BJ (cell line): ENCODE results near the gene PARVG. TPM values are rescaled to one million over a fixed set of nuclear protein-coding genes. Genes with fewer than 3 reads are reported as not detected.
"Not testable (repeated sequence)": the region's sequence is repeated elsewhere in the genome, so short reads cannot be mapped to it uniquely, and the experiment has no call there.

Experiments used
- CTCF ChIA-PET: fragments of 350-600 bp; formaldehyde crosslinking; extraction: SDS; loops from one replicate; lab custom pipeline; 2021; ENCODE audit warnings: antibody characterized with exemption, inconsistent platforms; lab: Yijun Ruan, JAX
- POLR2A ChIA-PET: fragments of 300-600 bp; sonication (Branson Sonifier 250); formaldehyde crosslinking; extraction: SDS; loops from one replicate; lab custom pipeline; 2021; ENCODE audit warnings: antibody characterized with exemption; lab: Charles Lee
- DNase-seq: peaks from one replicate; pipeline ENCODE4 v3.0.0-alpha.2; 2011; ENCODE audit warnings: low read depth
- H3K27me3 ChIP-seq: 2 replicates; pipeline ENCODE4 v1.6.0; 2011; ENCODE audit warnings: low read length; ENCODE audit not compliant: control insufficient read depth, insufficient read depth
- H3K36me3 ChIP-seq: 2 replicates; pipeline ENCODE4 v1.5.1; 2011; ENCODE audit warnings: low read length; ENCODE audit not compliant: control insufficient read depth, insufficient read depth
- H3K4me3 ChIP-seq: 2 replicates; pipeline ENCODE4 v1.5.1; 2011; ENCODE audit warnings: low read depth, mild to moderate bottlenecking, control low read depth, low read length
- polyA plus RNA-seq: library from polyadenylated mRNA; depleted of rRNA; stranded (reverse); fragments of >200 nt; gene quantifications from 2 replicates; pipeline ENCODE4 v1.2.3, GENCODE V29; 2011
- TF ChIP-seq, protein P1 (sequence below): IDR thresholded peaks from 2 replicates; pipeline ENCODE4 v1.5.1; 2011; ENCODE audit warnings: low read depth, mild to moderate bottlenecking, control low read depth, inconsistent platforms, low read length, moderate library complexity; ENCODE audit not compliant: insufficient read depth

Gene PARVG
- polyA plus RNA-seq, 1 experiment: not detected

DNA sequence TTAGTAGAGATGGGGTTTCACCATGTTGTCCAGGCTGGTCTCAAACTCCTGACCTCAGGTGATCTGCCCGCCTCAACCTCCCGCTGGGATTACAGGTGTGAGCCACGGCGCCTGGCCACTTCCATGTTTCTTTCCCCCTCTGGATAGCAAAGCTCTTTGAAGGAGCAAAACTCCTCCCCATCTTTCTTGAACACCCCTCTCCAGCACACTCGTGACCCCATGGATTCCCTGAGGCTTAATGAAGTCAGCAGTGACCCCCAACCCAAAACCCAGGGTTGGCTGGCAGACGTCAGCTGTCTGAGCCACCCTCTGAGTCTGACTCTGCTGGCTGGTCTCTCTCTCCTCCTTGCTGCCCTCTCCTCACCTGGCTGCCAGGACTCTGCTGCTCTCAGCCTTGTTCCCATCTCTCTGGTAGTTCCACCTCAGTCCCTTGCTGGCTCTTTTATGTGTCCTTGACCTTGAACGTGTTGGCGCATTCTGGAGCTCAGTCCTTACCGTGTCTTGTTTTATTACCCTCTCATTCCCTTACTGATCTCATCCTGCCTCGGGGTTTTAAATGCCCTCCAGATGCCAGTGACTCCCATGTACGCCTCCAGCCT is 44.5 kb downstream of the PARVG start:
- 0 out of 2 replicates have a peak, but pooled peaks cover 1% of the 10 kb centered on the region for H3K27me3 ChIP-seq
- CTCF ChIA-PET: no interaction called here
- POLR2A ChIA-PET: no interaction called here
- DNase-seq: no peak
- no peak overlapping the region for H3K4me3 ChIP-seq
- TF ChIP-seq, protein P1, sequence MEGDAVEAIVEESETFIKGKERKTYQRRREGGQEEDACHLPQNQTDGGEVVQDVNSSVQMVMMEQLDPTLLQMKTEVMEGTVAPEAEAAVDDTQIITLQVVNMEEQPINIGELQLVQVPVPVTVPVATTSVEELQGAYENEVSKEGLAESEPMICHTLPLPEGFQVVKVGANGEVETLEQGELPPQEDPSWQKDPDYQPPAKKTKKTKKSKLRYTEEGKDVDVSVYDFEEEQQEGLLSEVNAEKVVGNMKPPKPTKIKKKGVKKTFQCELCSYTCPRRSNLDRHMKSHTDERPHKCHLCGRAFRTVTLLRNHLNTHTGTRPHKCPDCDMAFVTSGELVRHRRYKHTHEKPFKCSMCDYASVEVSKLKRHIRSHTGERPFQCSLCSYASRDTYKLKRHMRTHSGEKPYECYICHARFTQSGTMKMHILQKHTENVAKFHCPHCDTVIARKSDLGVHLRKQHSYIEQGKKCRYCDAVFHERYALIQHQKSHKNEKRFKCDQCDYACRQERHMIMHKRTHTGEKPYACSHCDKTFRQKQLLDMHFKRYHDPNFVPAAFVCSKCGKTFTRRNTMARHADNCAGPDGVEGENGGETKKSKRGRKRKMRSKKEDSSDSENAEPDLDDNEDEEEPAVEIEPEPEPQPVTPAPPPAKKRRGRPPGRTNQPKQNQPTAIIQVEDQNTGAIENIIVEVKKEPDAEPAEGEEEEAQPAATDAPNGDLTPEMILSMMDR: no peak
- H3K36me3 ChIP-seq: no peaks in the 10 kb centered on the region

DNA sequence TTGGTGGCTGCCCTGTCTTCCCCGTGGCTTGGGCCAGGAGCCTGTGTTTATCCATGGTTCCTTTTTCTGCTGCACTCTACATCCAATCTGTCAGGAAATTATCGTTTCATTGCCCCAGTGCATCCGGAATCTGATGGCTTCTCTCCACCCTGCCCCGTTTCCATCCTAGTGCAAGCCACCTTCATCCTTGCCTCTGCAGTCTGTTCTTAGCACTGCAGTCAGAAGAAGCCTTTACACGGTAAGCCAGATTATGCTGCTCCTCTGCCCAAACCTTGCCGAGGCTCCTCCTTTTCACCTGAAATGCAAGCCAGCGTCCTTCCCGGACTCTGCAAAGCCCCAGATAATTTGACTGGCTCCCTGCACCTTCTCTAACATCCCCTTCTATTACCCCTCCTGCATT is 45.1 kb downstream of the PARVG start:
- no peaks in the 10 kb centered on the region for H3K36me3 ChIP-seq
- H3K4me3 ChIP-seq: no peak overlapping the region
- H3K27me3 ChIP-seq: 0 out of 2 replicates have a peak, but pooled peaks cover 1% of the 10 kb centered on the region
- DNase-seq: no peak
- POLR2A ChIA-PET: no interaction called here
- CTCF ChIA-PET: no interaction called here
- TF ChIP-seq, protein P1: no peak

DNA sequence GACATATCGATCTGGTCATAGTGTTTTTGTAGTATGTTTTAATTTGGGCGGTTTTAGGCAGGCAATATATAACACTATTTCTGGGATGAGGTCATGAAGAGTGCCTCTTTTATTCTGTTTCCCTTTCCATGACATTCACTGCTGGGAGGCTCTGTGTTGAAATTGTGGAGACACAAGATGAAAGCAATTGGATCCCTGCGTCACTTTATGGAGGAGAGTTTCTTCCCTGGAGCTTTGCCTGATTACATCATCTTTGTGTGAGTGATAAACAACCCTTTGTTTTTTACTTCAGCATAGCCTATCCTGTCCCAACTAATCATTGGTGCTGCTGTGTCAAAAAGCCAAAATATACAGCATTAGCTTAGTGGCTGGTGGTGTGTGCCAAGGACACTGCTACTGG is 48.6 kb downstream of the PARVG start:
- DNase-seq: no peak
- Histone ChIP-seq H3K4me3 (no peak overlapping the region), H3K36me3 (no peaks in the 10 kb centered on the region), H3K27me3 (0 out of 2 replicates have a peak, but pooled peaks cover 1% of the 10 kb centered on the region)
- ChIA-PET POLR2A (no interaction called here), CTCF (no interaction called here)
- TF ChIP-seq, protein P1: no peak

DNA sequence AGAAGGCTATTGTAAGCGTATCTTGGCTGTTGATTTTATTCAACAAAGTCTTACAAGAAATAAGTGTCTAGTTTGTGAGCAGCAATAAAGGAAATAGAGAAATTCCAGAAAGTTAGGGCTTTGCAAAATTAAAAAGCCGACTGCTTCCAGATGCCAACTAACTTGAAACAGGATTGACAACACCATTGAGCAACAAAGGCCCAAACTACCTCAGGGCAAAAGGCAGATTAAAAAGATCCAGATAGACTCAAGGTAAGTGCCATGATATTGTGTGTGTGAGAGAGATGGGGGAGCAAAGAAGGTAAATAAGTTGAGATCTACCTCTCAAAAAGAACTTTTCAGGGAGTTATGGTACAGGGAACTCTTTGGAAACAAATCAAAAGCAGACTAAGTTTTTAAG is 49.1 kb downstream of the PARVG start:
- POLR2A ChIA-PET: no interaction called here
- CTCF ChIA-PET: interaction anchor here (0.7 kb wide), 1 partner anchor 9 kb away, joined by 3 read pairs; no protein-coding TSS in a partner anchor
- TF ChIP-seq, protein P1: no peak
- H3K36me3 ChIP-seq: no peaks in the 10 kb centered on the region
- no peak for DNase-seq
- no peak overlapping the region for H3K4me3 ChIP-seq
- 0 out of 2 replicates have a peak, but pooled peaks cover 1% of the 10 kb centered on the region for H3K27me3 ChIP-seq

DNA sequence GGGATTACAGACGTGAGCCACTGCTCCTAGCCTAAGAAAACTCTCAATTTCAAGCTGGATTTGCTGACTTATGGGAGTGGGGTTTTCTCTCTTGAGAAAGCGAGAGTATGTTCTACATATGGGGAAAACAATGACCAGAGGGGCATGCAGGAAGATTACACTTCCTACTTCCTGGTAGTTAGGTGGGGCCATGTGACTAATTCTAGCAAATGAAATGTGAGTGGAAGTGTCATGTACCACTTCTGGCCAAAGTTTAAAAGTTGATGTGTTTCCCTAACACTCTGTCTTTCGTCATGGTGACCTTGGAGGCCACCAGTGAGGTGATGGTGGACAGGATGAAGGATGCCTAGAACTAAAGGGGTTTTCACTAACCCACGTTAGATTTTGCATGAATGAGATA is 50.5 kb downstream of the PARVG start:
- CTCF ChIA-PET: interaction anchor here (0.8 kb wide), 1 partner anchor 15 kb away, joined by 3 read pairs; no protein-coding TSS in a partner anchor
- no peak overlapping the region for H3K4me3 ChIP-seq
- DNase-seq: no peak
- H3K36me3 ChIP-seq: no peaks in the 10 kb centered on the region
- POLR2A ChIA-PET: no interaction called here
- TF ChIP-seq, protein P1: no peak
- H3K27me3 ChIP-seq: no peaks in the 10 kb centered on the region

DNA sequence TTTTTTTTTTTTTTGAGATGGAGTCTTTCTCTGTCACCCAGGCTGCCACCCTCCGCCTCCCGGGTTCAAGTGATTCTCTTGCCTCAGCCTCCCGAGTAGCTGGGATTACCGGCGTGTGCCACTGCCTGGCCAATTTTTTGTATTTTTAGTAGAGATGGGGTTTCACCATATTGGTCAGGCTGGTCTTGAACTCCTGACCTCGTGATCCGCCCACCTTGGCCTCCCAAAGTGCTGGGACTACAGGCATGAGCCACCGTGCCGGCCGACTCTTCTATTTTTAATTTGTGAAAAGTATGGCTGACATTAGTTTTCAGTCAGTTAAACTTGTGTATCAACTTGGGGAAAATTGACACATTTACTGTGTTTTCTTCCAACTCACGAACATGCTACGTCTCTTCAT is 53.6 kb downstream of the PARVG start:
- H3K4me3 ChIP-seq, H3K27me3 ChIP-seq, POLR2A ChIA-PET, H3K36me3 ChIP-seq, CTCF ChIA-PET, DNase-seq: not testable (repeated sequence)
